Panc1 (cell line): Measurements from ENCODE around the gene ZZZ3. TPM values are rescaled to one million over a fixed set of nuclear protein-coding genes. Genes with fewer than 3 reads are reported as not detected.
"Not testable (repeated sequence)": the region's sequence is repeated elsewhere in the genome, so short reads cannot be mapped to it uniquely, and the experiment has no call there.

Experiments used
- ATAC-seq: fragments of 200-7000 bp; cut with Tn5 transposase; 2 replicates; pipeline ENCODE4 v1.9.1; 2020; ENCODE audit warnings: mild to moderate bottlenecking, moderate library complexity
- BruUV-seq: library from RNA; stranded (reverse); fragments of 400-500 nt; replicated peaks from 2 replicates; lab custom pipeline; 2021; lab: Mats Ljungman, UMichigan
- CTCF ChIA-PET: fragments of 300-600 bp; sonication (Branson Sonifier 250); formaldehyde crosslinking; loops from one replicate; lab custom pipeline; 2022; ENCODE audit warnings: antibody characterized with exemption; lab: Charles Lee
- POLR2A ChIA-PET: fragments of 300-600 bp; sonication (Branson Sonifier 250); formaldehyde crosslinking; loops from one replicate; lab custom pipeline; 2022; ENCODE audit warnings: antibody characterized with exemption; lab: Charles Lee
- DNase-seq: peaks from one replicate; pipeline ENCODE4 v3.0.0-alpha.2; 2010; ENCODE audit warnings: low read depth, low spot score
- H3K27ac ChIP-seq: 2 replicates; pipeline ENCODE4 v1.5.1; 2011; ENCODE audit warnings: mild to moderate bottlenecking, low read length, inconsistent platforms
- H3K27me3 ChIP-seq: fragments of 200-500 bp; sonication (Bioruptor generic); 2 replicates; pipeline ENCODE4 v1.6.0; 2014; ENCODE audit warnings: low read length, inconsistent platforms; ENCODE audit not compliant: control insufficient read depth, insufficient read depth
- H3K36me3 ChIP-seq: fragments of 200-500 bp; sonication (Bioruptor generic); 2 replicates; pipeline ENCODE4 v1.5.1; 2014; ENCODE audit warnings: inconsistent platforms, mild to moderate bottlenecking, low read length, moderate library complexity; ENCODE audit not compliant: control insufficient read depth, insufficient read depth
- H3K4me1 ChIP-seq: 2 replicates; pipeline ENCODE4 v1.5.1; 2011; ENCODE audit warnings: inconsistent platforms, mild to moderate bottlenecking, low read length, moderate library complexity; ENCODE audit not compliant: control insufficient read depth, insufficient read depth
- H3K4me3 ChIP-seq, 2 experiments: 2 replicates each; pipeline ENCODE4 v1.5.1; 2011 to 2012; ENCODE audit warnings: low read depth in 2 of 2, low read length in 2 of 2, mild to moderate bottlenecking in 2 of 2, inconsistent platforms in 1 of 2, moderate library complexity in 1 of 2
- H3K9me3 ChIP-seq: fragments of 200-500 bp; sonication (Bioruptor generic); 2 replicates; pipeline ENCODE4 v1.5.1; 2014; ENCODE audit warnings: low read depth, mild to moderate bottlenecking, inconsistent platforms, low read length, moderate library complexity; ENCODE audit not compliant: control insufficient read depth, insufficient read depth
- CTCF ChIP-seq: fragments of 450-650 bp; IDR thresholded peaks from 2 replicates; pipeline ENCODE4 v1.5.1; 2017; ENCODE audit warnings: mild to moderate bottlenecking
- POLR2AphosphoS5 ChIP-seq: IDR thresholded peaks from 2 replicates; pipeline ENCODE4 v1.6.1; 2012; ENCODE audit warnings: mild to moderate bottlenecking, low read depth, low read length, moderate library complexity
- REST ChIP-seq, 2 experiments: IDR thresholded peaks; 2 replicates each; pipeline ENCODE4 v1.6.1; 2011 to 2012; ENCODE audit warnings: low read depth in 2 of 2, control low read depth in 1 of 2, low read length in 1 of 2, mild to moderate bottlenecking in 1 of 2, moderate library complexity in 1 of 2; ENCODE audit not compliant: insufficient read depth in 1 of 2
- SIN3A ChIP-seq: IDR thresholded peaks from 2 replicates; pipeline ENCODE4 v1.6.1; 2012; ENCODE audit warnings: low read depth, mild to moderate bottlenecking, low read length, moderate library complexity, borderline replicate concordance; ENCODE audit not compliant: insufficient read depth
- TCF7L2 ChIP-seq: IDR thresholded peaks from 2 replicates; pipeline ENCODE4 v1.6.1; 2011; ENCODE audit warnings: mild to moderate bottlenecking, low read depth, low read length, inconsistent platforms
- in situ Hi-C: cut with HindIII; loops from 2 replicates; pipeline ENCODE4 v1.10.0; 2016; ENCODE audit warnings: low sequenced_read_pairs, low pct_unique_long_range_greater_than_20kb
- intact Hi-C: fragments of 100-400 bp; cut with micrococcal nuclease; formaldehyde crosslinking; loops from one replicate; pipeline ENCODE4 v1.10.0; 2022; ENCODE audit not compliant: unreplicated experiment
- total RNA-seq: library from RNA; stranded (reverse); gene quantifications from one replicate; pipeline ENCODE4 v1.2.1, GENCODE V29; 2021; ENCODE audit not compliant: unreplicated experiment

The ZZZ3 gene
- total RNA-seq, 1 experiment from 2014 or later, result 52.6 TPM

GRCh38 chr1:77652268-77652667, 30.2 kb downstream of the ZZZ3 start:
- in situ Hi-C loops, result no loop called here
- no peak for DNase-seq
- CTCF ChIA-PET, result no interaction called here

GRCh38 chr1:77649127-77649526, 33.3 kb downstream of the ZZZ3 start:
- ChIA-PET POLR2A (no interaction called here), CTCF (no interaction called here)
- in situ Hi-C loops (no loop called here), intact Hi-C loops (no loop called here)
- TF ChIP-seq CTCF (no peak), REST (IDR thresholded peaks at IDR 0.05; ENCODE audit: insufficient read depth in 1 of 2, low read depth in 2 of 2, low read length in 1 of 2) (no peak), POLR2AphosphoS5 (no peak), SIN3A (no peak), TCF7L2 (no peak)
- Histone ChIP-seq H3K27me3 (no peaks in the 10 kb centered on the region), H3K27ac (no peak overlapping the region), H3K4me3 (no peak overlapping the region), H3K36me3 (no peaks in the 10 kb centered on the region), H3K9me3 (peaks cover 9% of the 10 kb centered on the region; the same call in 1 of the 2 replicates), H3K4me1 (no peaks in the 10 kb centered on the region)
- DNase-seq (no peak), ATAC-seq (no peak)
- BruUV-seq, result no TSS peak

More at GRCh38 chr1:77652268-77652667, 30.2 kb downstream of the ZZZ3 start:
- ATAC-seq, result no peak
- Histone ChIP-seq H3K9me3 (peaks cover 9% of the 10 kb centered on the region; the same call in 1 of the 2 replicates), H3K36me3 (no peaks in the 10 kb centered on the region), H3K27me3 (no peaks in the 10 kb centered on the region), H3K4me1 (peaks cover 3% of the 10 kb centered on the region; the same call in 1 of the 2 replicates), H3K4me3 (no peak overlapping the region), H3K27ac (no peak overlapping the region)
- no TSS peak for BruUV-seq
- no peak for TF ChIP-seq POLR2AphosphoS5
- TF ChIP-seq REST (IDR thresholded peaks at IDR 0.05; ENCODE audit: insufficient read depth in 1 of 2, low read depth in 2 of 2, low read length in 1 of 2), result no peak
- TF ChIP-seq CTCF, result no peak
- no peak for TF ChIP-seq SIN3A
- no peak for TF ChIP-seq TCF7L2
- POLR2A ChIA-PET, result no interaction called here
- intact Hi-C loops, result no loop called here

- H3K36me3 ChIP-seq, H3K27me3 ChIP-seq, H3K27ac ChIP-seq, CTCF ChIA-PET, H3K9me3 ChIP-seq, DNase-seq, POLR2A ChIA-PET, intact Hi-C loops, ATAC-seq, H3K4me1 ChIP-seq, H3K4me3 ChIP-seq, BruUV-seq, in situ Hi-C loops: not testable (repeated sequence)
Observed at GRCh38 chr1:77646224-77646623, 36.2 kb downstream of the ZZZ3 start.
